WTC11 (cell line): ENCODE measurements around the gene DTNBP1. TPM values are rescaled to one million over a fixed set of nuclear protein-coding genes. Genes with fewer than 3 reads are reported as not detected.

Experiments used
- ATAC-seq: fragments of 200-7000 bp; cut with Tn5 transposase; 2 replicates; pipeline ENCODE4 v1.10.0; 2021; ENCODE audit warnings: mild to moderate bottlenecking, moderate library complexity
- CTCF ChIA-PET: fragments of 300-600 bp; sonication (Branson Sonifier 250); formaldehyde crosslinking; loops from one replicate; lab custom pipeline; 2021; ENCODE audit warnings: antibody characterized with exemption; lab: Charles Lee
- POLR2A ChIA-PET: fragments of 350-600 bp; sonication (Branson Sonifier 250); formaldehyde crosslinking; loops from one replicate; lab custom pipeline; 2021; ENCODE audit warnings: antibody characterized with exemption; lab: Charles Lee
- DNase-seq: peaks from one replicate; pipeline ENCODE4 v3.0.0; 2021; ENCODE audit warnings: low spot score
- H3K27ac Mint-ChIP-seq: 2 replicates; pipeline ENCODE4 v1.8.0; 2021; ENCODE audit warnings: mixed read lengths
- H3K27me3 Mint-ChIP-seq: 2 replicates; pipeline ENCODE4 v1.8.0; 2021; ENCODE audit warnings: low read depth, mild to moderate bottlenecking, moderate library complexity, mixed read lengths
- H3K36me3 Mint-ChIP-seq: 2 replicates; pipeline ENCODE4 v1.8.0; 2021; ENCODE audit warnings: mixed read lengths
- H3K4me1 Mint-ChIP-seq: 2 replicates; pipeline ENCODE4 v1.8.0; 2022; ENCODE audit warnings: mixed read lengths
- H3K4me3 Mint-ChIP-seq: 2 replicates; pipeline ENCODE4 v1.8.0; 2021; ENCODE audit warnings: mild to moderate bottlenecking, moderate library complexity, mixed read lengths
- H3K9me3 Mint-ChIP-seq: 2 replicates; pipeline ENCODE4 v1.8.0; 2021; ENCODE audit warnings: mixed read lengths
- ATF2 ChIP-seq: sonication (generic); formaldehyde crosslinking; IDR thresholded peaks from 2 replicates; pipeline ENCODE4 v1.8.1; 2022; ENCODE audit warnings: low read depth, missing genetic modification reagents, borderline replicate concordance
- CREB1 ChIP-seq: sonication (generic); formaldehyde crosslinking; IDR thresholded peaks from 2 replicates; pipeline ENCODE4 v1.8.0; 2023; ENCODE audit warnings: mild to moderate bottlenecking, missing genetic modification reagents
- EMX1 ChIP-seq: fragments of 250-450 bp; sonication (Bioruptor Pico); IDR thresholded peaks from 2 replicates; pipeline ENCODE4 v1.8.0; 2021; ENCODE audit warnings: mild to moderate bottlenecking
- FOXJ3 ChIP-seq: sonication (generic); formaldehyde crosslinking; IDR thresholded peaks from 2 replicates; pipeline ENCODE4 v1.9.0; 2021; ENCODE audit warnings: missing genetic modification reagents, mild to moderate bottlenecking, borderline replicate concordance
- GABPB1 ChIP-seq: sonication (generic); formaldehyde crosslinking; IDR thresholded peaks from 2 replicates; pipeline ENCODE4 v1.8.1; 2023; ENCODE audit warnings: mild to moderate bottlenecking, missing genetic modification reagents
- IRF2 ChIP-seq: sonication (generic); formaldehyde crosslinking; IDR thresholded peaks from 2 replicates; pipeline ENCODE4 v1.8.0; 2022; ENCODE audit warnings: low read depth, missing genetic modification reagents, borderline replicate concordance
- MAX ChIP-seq: sonication (generic); formaldehyde crosslinking; IDR thresholded peaks from 2 replicates; pipeline ENCODE4 v1.8.0; 2022; ENCODE audit warnings: mild to moderate bottlenecking, missing genetic modification reagents
- MYBL2 ChIP-seq: sonication (generic); formaldehyde crosslinking; IDR thresholded peaks from 2 replicates; pipeline ENCODE4 v1.8.1; 2023; ENCODE audit warnings: mild to moderate bottlenecking, moderate library complexity, missing genetic modification reagents
- NFYB ChIP-seq: sonication (generic); formaldehyde crosslinking; conservative IDR thresholded peaks from 2 replicates; pipeline ENCODE4 v1.8.0; 2022; ENCODE audit warnings: low read depth, missing genetic modification reagents
- SMAD4 ChIP-seq: sonication (generic); formaldehyde crosslinking; IDR thresholded peaks from 2 replicates; pipeline ENCODE4 v1.8.0; 2022; ENCODE audit warnings: mild to moderate bottlenecking, missing genetic modification reagents
- TCF7 ChIP-seq: sonication (generic); formaldehyde crosslinking; IDR thresholded peaks from 2 replicates; pipeline ENCODE4 v1.8.0; 2022; ENCODE audit warnings: mild to moderate bottlenecking, low read depth, missing genetic modification reagents, moderate library complexity
- USF2 ChIP-seq: sonication (generic); formaldehyde crosslinking; IDR thresholded peaks from 2 replicates; pipeline ENCODE4 v1.8.1; 2023; ENCODE audit warnings: mild to moderate bottlenecking, missing genetic modification reagents, moderate library complexity
- ZNF219 ChIP-seq: sonication (generic); formaldehyde crosslinking; IDR thresholded peaks from 2 replicates; pipeline ENCODE4 v1.8.0; 2023; ENCODE audit warnings: missing genetic modification reagents, mild to moderate bottlenecking, borderline replicate concordance
- ZNF232 ChIP-seq: sonication (generic); formaldehyde crosslinking; IDR thresholded peaks from 2 replicates; pipeline ENCODE4 v1.8.0; 2022; ENCODE audit warnings: mild to moderate bottlenecking, missing genetic modification reagents
- ZNF396 ChIP-seq: fragments of 250-450 bp; sonication (Bioruptor Pico); IDR thresholded peaks from 2 replicates; pipeline ENCODE4 v1.8.0; 2021; ENCODE audit warnings: mild to moderate bottlenecking, moderate library complexity, borderline replicate concordance
- ZNF532 ChIP-seq: fragments of 250-450 bp; sonication (Bioruptor Pico); IDR thresholded peaks from 2 replicates; pipeline ENCODE4 v1.9.0; 2021; ENCODE audit warnings: mild to moderate bottlenecking, borderline replicate concordance
- total RNA-seq: library from RNA; stranded (reverse); gene quantifications from 3 replicates; pipeline ENCODE4 v1.2.3, GENCODE V29; 2021
- TF ChIP-seq, protein P1 (sequence below): fragments of 200-600 bp; IDR thresholded peaks from 2 replicates; pipeline ENCODE4 v1.8.0; 2022; ENCODE audit warnings: antibody characterized with exemption

Gene DTNBP1
- total RNA-seq, 1 experiment from 2014 or later: 15.1 TPM

- TF ChIP-seq ZNF532 (CRISPR knock-in tag) (no peak), TCF7 (no peak)
Measured at GRCh38 chr6:15643542-15643941, 19.3 kb downstream of the DTNBP1 start (continued).

GRCh38 chr6:15642276-15642675 is 20.6 kb downstream of the DTNBP1 start:
- Mint-ChIP-seq H3K9me3 (peaks cover 20% of the 10 kb centered on the region), H3K4me3 (no peak overlapping the region), H3K4me1 (no peaks in the 10 kb centered on the region), H3K36me3 (peaks cover 25% of the 10 kb centered on the region), H3K27me3 (no peaks in the 10 kb centered on the region), H3K27ac (no peak overlapping the region)
- peak; percentile 97 for ATAC-seq
- CTCF ChIA-PET: interaction anchor here (0.7 to 1.2 kb wide), 4 partner anchors 17 to 1513 kb away, joined by 3 to 6 read pairs (median 3); no protein-coding TSS in a partner anchor
- POLR2A ChIA-PET: no interaction called here
- peak; percentile 42 for DNase-seq
- TF ChIP-seq, protein P1, sequence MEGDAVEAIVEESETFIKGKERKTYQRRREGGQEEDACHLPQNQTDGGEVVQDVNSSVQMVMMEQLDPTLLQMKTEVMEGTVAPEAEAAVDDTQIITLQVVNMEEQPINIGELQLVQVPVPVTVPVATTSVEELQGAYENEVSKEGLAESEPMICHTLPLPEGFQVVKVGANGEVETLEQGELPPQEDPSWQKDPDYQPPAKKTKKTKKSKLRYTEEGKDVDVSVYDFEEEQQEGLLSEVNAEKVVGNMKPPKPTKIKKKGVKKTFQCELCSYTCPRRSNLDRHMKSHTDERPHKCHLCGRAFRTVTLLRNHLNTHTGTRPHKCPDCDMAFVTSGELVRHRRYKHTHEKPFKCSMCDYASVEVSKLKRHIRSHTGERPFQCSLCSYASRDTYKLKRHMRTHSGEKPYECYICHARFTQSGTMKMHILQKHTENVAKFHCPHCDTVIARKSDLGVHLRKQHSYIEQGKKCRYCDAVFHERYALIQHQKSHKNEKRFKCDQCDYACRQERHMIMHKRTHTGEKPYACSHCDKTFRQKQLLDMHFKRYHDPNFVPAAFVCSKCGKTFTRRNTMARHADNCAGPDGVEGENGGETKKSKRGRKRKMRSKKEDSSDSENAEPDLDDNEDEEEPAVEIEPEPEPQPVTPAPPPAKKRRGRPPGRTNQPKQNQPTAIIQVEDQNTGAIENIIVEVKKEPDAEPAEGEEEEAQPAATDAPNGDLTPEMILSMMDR: peak; percentile 66
- TF ChIP-seq ATF2 (CRISPR knock-in tag): no peak

GRCh38 chr6:15638373-15638772 is 24.5 kb downstream of the DTNBP1 start:
- peaks cover 33% of the 10 kb centered on the region for H3K36me3 Mint-ChIP-seq
- no peaks in the 10 kb centered on the region for H3K27me3 Mint-ChIP-seq
- TF ChIP-seq EMX1 (CRISPR knock-in tag) (no peak), ZNF219 (CRISPR knock-in tag) (no peak), NFYB (CRISPR knock-in tag) (no peak)
- ATAC-seq (no peak), DNase-seq (no peak)
- CTCF ChIA-PET: no interaction called here
- H3K4me3 Mint-ChIP-seq: no peak overlapping the region
- no peak overlapping the region for H3K27ac Mint-ChIP-seq
- H3K4me1 Mint-ChIP-seq: no peaks in the 10 kb centered on the region
- POLR2A ChIA-PET: no interaction called here
- H3K9me3 Mint-ChIP-seq: peaks cover 17% of the 10 kb centered on the region

DNA sequence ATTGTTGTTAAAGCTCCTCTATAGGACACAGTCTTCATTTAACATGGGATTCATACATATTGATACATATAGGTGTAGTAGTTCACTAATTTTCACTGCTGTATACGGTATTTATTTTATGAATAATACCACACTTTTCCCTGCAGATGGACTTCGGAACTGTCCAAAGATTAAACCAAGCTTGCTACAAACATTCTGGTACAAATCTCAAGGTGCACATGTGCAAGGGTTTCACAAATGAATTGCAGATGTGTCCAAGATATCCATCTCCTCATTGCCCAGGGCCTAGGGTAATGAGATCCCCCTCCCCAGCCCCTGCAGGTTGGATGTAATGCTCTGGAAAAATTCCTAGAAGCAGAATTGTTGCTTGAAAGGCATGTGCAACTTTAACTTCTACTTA is 31.4 kb downstream of the DTNBP1 start:
- H3K4me1 Mint-ChIP-seq: no peaks in the 10 kb centered on the region
- peaks cover 4% of the 10 kb centered on the region; the same call in 1 of the 2 replicates for H3K9me3 Mint-ChIP-seq
- H3K27me3 Mint-ChIP-seq: no peaks in the 10 kb centered on the region
- peaks cover 6% of the 10 kb centered on the region; the same call in 1 of the 2 replicates for H3K36me3 Mint-ChIP-seq
- H3K27ac Mint-ChIP-seq: no peak overlapping the region
- no peak overlapping the region for H3K4me3 Mint-ChIP-seq
- ATAC-seq (no peak), DNase-seq (no peak)
- ChIA-PET CTCF (no interaction called here), POLR2A (no interaction called here)
- TF ChIP-seq ZNF532 (CRISPR knock-in tag) (no peak), MYBL2 (CRISPR knock-in tag) (no peak), USF2 (CRISPR knock-in tag) (no peak), SMAD4 (CRISPR knock-in tag) (no peak), ZNF219 (CRISPR knock-in tag) (no peak), FOXJ3 (CRISPR knock-in tag) (no peak), ZNF232 (CRISPR knock-in tag) (no peak), CREB1 (CRISPR knock-in tag) (no peak), GABPB1 (CRISPR knock-in tag) (no peak), ZNF396 (CRISPR knock-in tag) (no peak), IRF2 (CRISPR knock-in tag) (no peak), MAX (no peak)
